Activated T-cell treated with anti-CD3 and anti-CD28 coated beads for 48 hours (primary cell): Measurements from ENCODE around the gene PLAC8L1.

Experiments used
- DNase-seq: peaks from one replicate; pipeline ENCODE4 v3.0.0-alpha.2; 2020; ENCODE audit warnings: low read depth

PLAC8L1 gene

DNA sequence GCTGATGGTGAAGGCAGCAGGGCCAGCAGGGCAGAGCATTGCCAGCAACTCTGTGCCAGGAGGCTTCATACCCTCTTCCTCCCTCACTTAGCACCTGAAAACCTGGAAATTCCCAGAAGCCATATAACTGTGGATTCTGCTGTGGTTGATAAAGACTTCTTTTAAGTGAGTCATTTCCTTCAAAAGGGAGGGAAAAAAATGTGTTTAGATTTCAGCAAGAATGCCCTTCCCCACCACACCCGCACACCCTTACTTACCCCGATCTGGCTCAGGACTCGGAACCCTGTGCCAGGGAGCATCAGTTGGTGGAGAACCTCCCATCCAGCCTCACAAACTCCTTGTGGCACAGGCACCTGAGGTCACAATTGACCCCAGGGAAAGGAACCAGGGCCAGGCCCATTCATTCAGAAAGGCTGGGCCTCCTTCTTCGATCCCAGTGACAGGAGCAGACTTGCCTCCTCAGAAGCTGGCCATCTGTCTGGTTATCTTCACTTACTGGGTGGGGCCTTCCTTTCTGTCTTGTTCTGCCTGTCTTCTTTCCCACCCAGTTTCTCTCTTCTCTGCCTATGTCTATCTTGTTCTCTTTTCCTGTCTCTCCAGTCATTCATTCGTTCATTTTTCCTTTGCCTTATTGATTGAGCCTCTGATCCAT lies 62.6 kb downstream of the PLAC8L1 start:
- DNase-seq, result no peak

DNA sequence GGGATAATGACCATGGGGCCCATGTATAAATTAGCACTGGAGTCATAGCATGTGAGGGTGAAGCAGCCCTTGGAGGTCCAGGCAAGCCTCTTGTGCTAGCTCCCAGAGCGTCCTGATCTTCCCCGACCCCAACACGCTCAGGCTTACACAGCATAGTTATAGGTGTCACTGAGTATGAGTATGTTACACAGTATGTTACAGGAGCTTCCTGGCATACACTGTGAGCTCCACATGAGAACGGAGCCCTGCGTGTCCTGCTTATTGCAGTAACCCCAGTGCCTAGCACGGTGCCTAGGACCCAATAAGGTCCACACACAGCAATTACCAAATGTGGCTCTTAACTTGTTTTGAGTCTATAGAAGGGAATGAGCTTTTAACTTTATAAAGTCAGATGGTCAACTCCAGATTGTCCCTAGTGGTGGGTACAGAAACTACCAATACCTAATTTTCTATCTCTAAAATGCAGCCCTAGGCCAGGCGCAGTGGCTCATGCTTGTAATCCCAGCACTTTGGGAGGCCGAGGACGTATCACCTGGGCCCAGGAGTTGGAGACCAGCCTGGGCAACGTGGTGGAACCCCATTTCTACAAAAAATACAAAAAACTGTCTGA lies 64.1 kb downstream of the PLAC8L1 start:
- no peak for DNase-seq

DNA sequence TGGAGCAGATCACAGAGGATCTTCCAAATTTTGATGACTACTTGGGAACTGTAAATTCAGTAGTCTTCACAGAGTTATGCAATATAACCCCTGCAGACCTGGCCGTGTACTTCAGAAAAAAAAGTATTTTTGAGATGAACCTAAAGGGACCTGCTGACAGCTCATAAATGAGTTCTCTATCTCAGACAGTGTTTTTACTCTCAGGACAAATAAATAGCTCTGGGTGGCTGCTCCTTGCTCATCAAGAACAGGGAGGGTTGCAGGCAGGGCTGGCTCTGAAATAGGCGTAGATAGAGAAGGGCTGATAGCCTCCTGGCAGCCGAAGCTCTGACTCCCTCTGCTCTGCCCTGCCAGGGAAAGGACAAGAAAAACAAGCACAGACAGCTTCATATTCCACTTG lies 64.8 kb downstream of the PLAC8L1 start:
- DNase-seq, result no peak

- no peak for DNase-seq
Observed at GRCh38 chr5:146039420-146039819, 66.0 kb downstream of the PLAC8L1 start.

- no peak for DNase-seq
Observed at GRCh38 chr5:146034605-146035004, 70.8 kb downstream of the PLAC8L1 start.
